ENCODE data around the gene ADGRL2. TPM values are rescaled to one million over a fixed set of nuclear protein-coding genes. Genes with fewer than 3 reads are reported as not detected.

ADGRL2 gene
- total RNA-seq, 5 donors from 2014 or later (not counting 1 experiment from before 2014, with no cell fraction given), result 0.20 to 0.70 (median 0.55) TPM; not detected in 2

DNA sequence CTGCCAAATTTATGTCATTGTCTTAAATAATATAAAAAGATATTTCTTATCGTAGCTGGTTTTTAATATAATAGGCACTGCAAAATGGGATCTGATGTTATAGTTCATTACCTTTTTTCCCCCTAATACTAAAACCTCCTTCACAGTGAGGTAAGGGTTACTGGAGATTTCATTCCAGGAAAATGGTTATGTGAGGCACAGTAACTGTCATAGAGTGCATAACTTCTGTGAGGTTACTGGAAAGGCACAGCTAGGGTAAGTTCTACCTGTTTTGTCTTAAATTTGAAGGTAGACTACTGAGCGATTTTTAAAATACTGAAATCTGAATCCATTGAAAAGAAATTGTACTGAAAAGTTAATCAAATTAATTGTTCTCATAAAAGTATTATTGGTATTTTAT is 13.0 kb downstream of the ADGRL2 start:
- no peaks in the 10 kb centered on the region for H3K36me3 Mint-ChIP-seq
- WGBS (ENCODE audit: insufficient coverage), result no CpG with 5 or more reads among the region's 2 CpGs
- no peaks in the 10 kb centered on the region for H3K4me1 ChIP-seq (ENCODE audit: control insufficient read depth in 1 of 2, extremely low read depth in 1 of 2, insufficient read depth in 2 of 2, low read length in 2 of 2)

DNA sequence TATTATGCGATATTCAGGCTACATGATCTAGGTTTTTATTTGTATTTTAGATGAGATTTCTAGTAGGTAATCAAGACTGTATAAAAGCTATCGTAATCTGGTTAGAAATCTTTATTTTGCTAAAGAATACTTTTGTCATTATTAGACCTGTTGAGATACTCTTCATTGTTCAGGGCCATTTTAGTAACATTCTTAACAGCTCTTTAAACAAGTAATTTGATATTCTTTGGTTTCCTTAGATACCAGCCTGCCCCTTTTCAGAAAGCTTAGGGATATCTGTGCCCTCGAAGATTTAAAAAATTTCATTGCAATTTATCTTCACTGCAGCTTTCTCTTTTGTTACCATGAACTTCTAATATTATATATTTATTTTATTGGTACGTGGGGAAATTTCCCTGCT is 18.9 kb downstream of the ADGRL2 start:
- Histone ChIP-seq H3K4me1 (ENCODE audit: control insufficient read depth in 1 of 2, extremely low read depth in 1 of 2, insufficient read depth in 2 of 2, low read length in 2 of 2) (no peaks in the 10 kb centered on the region), H3K9me3 (no peaks in the 10 kb centered on the region), H3K27me3 (replicated peaks in 1 of 2; ENCODE audit: control insufficient read depth in 2 of 2, extremely low read depth in 1 of 2, insufficient read depth in 2 of 2, low read length in 1 of 2) (no peaks in the 10 kb centered on the region), H3K27ac (ENCODE audit: low read length) (no peak overlapping the region), H3K4me3 (ENCODE audit: control insufficient read depth in 1 of 2, extremely low read depth in 1 of 2, low read length in 1 of 2) (no peak overlapping the region), H3K36me3 (ENCODE audit: control insufficient read depth in 2 of 2, extremely low read depth in 1 of 2, insufficient read depth in 1 of 2, low read length in 1 of 2) (no peaks in the 10 kb centered on the region)
- Mint-ChIP-seq H3K27ac (no peak overlapping the region), H3K36me3 (no peaks in the 10 kb centered on the region), H3K27me3 (no peaks in the 10 kb centered on the region), H3K9me3 (peaks cover 0 to 2% (median 0%) of the 10 kb centered on the region in 3 donors), H3K4me3 (no peak overlapping the region), H3K4me1 (no peaks in the 10 kb centered on the region)
- DNase-seq, result no peak
- no peak for ATAC-seq (replicated peaks in 1 of 4)
- ChIA-PET POLR2A (interaction anchor here in 1 of 2 donors (0.7 kb wide), 1 partner anchor 551 kb away, joined by 3 read pairs; no protein-coding TSS in a partner anchor), CTCF (no interaction called here)
- WGBS (ENCODE audit: insufficient coverage), result no CpG with 5 or more reads among the region's 4 CpGs

More for the DNA sequence above, 13.0 kb downstream of the ADGRL2 start:
- peaks cover 0 to 3% of the 10 kb centered on the region in 2 experiments for H3K27me3 ChIP-seq (replicated peaks in 1 of 2; ENCODE audit: control insufficient read depth in 2 of 2, extremely low read depth in 1 of 2, insufficient read depth in 2 of 2, low read length in 1 of 2)
- DNase-seq, result no peak
- ChIA-PET CTCF (no interaction called here), POLR2A (no interaction called here)
- H3K27ac ChIP-seq (ENCODE audit: low read length), result no peak overlapping the region
- no peaks in the 10 kb centered on the region for H3K36me3 ChIP-seq (ENCODE audit: control insufficient read depth in 2 of 2, extremely low read depth in 1 of 2, insufficient read depth in 1 of 2, low read length in 1 of 2)
- ATAC-seq (replicated peaks in 1 of 4), result no peak
- no peaks in the 10 kb centered on the region for H3K4me1 Mint-ChIP-seq
- no peak overlapping the region for H3K4me3 Mint-ChIP-seq
- no peak overlapping the region for H3K4me3 ChIP-seq (ENCODE audit: control insufficient read depth in 1 of 2, extremely low read depth in 1 of 2, low read length in 1 of 2)
- H3K9me3 ChIP-seq, result no peaks in the 10 kb centered on the region
- no peak overlapping the region for H3K27ac Mint-ChIP-seq
- no peaks in the 10 kb centered on the region for H3K27me3 Mint-ChIP-seq
- no peaks in the 10 kb centered on the region for H3K9me3 Mint-ChIP-seq

DNA sequence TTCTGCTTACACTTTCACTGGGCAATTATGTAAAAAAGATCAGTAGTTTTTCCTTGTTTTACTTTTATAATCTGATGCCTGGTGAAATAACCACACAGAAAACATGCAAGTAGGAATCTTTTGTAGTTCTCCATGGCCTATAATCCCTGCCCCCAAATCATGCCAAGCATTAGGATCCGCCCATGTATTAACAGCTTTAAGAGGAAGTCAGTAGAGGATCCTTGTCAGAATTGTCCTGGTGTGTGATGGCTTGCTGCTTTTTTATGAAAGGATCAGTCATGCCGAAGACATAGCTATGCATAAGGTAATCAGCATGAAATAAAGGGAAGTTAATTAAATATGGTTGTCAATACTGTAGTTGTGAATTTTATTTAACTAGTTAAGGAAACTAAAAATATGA is 20.0 kb downstream of the ADGRL2 start:
- Histone ChIP-seq H3K9me3 (no peaks in the 10 kb centered on the region), H3K27me3 (replicated peaks in 1 of 2; ENCODE audit: control insufficient read depth in 2 of 2, extremely low read depth in 1 of 2, insufficient read depth in 2 of 2, low read length in 1 of 2) (no peaks in the 10 kb centered on the region), H3K36me3 (ENCODE audit: control insufficient read depth in 2 of 2, extremely low read depth in 1 of 2, insufficient read depth in 1 of 2, low read length in 1 of 2) (no peaks in the 10 kb centered on the region), H3K4me3 (ENCODE audit: control insufficient read depth in 1 of 2, extremely low read depth in 1 of 2, low read length in 1 of 2) (no peak overlapping the region), H3K27ac (ENCODE audit: low read length) (no peak overlapping the region), H3K4me1 (ENCODE audit: control insufficient read depth in 1 of 2, extremely low read depth in 1 of 2, insufficient read depth in 2 of 2, low read length in 2 of 2) (no peaks in the 10 kb centered on the region)
- Mint-ChIP-seq H3K4me3 (no peak overlapping the region), H3K27ac (no peak overlapping the region), H3K9me3 (peaks cover 0 to 4% (median 3%) of the 10 kb centered on the region in 3 donors), H3K27me3 (no peaks in the 10 kb centered on the region), H3K36me3 (no peaks in the 10 kb centered on the region), H3K4me1 (no peaks in the 10 kb centered on the region)
- ChIA-PET POLR2A (no interaction called here), CTCF (no interaction called here)
- no peak for DNase-seq
- WGBS (ENCODE audit: insufficient coverage), result no CpG with 5 or more reads among the region's 2 CpGs
- ATAC-seq (replicated peaks in 1 of 4), result no peak

DNA sequence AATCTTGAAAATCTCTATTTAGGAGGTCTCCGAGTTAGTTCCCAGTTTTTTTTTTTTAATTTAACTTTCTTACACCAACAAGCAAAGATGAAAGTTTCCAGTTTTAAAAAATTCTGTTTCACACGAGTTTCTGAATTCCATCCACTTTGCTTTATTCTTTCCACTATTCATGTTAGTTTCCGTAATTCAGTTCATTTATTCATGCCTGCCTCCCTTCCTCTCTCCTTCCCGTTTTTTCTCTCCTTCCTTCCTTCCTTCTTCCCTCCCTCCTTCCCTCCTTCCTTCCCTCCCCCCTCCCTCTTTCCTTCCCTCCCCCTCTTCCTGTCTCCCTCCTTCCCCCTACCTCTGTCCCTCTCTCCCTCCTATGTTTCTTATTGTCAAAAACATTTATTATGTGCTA is 22.3 kb downstream of the ADGRL2 start:
- POLR2A ChIA-PET, result no interaction called here
- Histone ChIP-seq H3K27ac (ENCODE audit: low read length) (no peak overlapping the region), H3K9me3 (no peaks in the 10 kb centered on the region), H3K27me3 (replicated peaks in 1 of 2; ENCODE audit: control insufficient read depth in 2 of 2, extremely low read depth in 1 of 2, insufficient read depth in 2 of 2, low read length in 1 of 2) (no peaks in the 10 kb centered on the region), H3K36me3 (ENCODE audit: control insufficient read depth in 2 of 2, extremely low read depth in 1 of 2, insufficient read depth in 1 of 2, low read length in 1 of 2) (no peaks in the 10 kb centered on the region), H3K4me3 (ENCODE audit: control insufficient read depth in 1 of 2, extremely low read depth in 1 of 2, low read length in 1 of 2) (no peak overlapping the region), H3K4me1 (ENCODE audit: control insufficient read depth in 1 of 2, extremely low read depth in 1 of 2, insufficient read depth in 2 of 2, low read length in 2 of 2) (no peaks in the 10 kb centered on the region)
- CTCF ChIA-PET, result no interaction called here
- no peak overlapping the region for H3K4me3 Mint-ChIP-seq
- no peaks in the 10 kb centered on the region for H3K27me3 Mint-ChIP-seq
- H3K36me3 Mint-ChIP-seq, result no peaks in the 10 kb centered on the region
- H3K4me1 Mint-ChIP-seq, result no peaks in the 10 kb centered on the region
- H3K9me3 Mint-ChIP-seq, result peaks cover 0 to 4% (median 3%) of the 10 kb centered on the region in 3 donors
- 75% methylated on average over 3 of the region's 4 CpGs for WGBS (ENCODE audit: insufficient coverage)
- no peak for ATAC-seq (replicated peaks in 1 of 4)
- no peak for DNase-seq
- no peak overlapping the region for H3K27ac Mint-ChIP-seq

DNA sequence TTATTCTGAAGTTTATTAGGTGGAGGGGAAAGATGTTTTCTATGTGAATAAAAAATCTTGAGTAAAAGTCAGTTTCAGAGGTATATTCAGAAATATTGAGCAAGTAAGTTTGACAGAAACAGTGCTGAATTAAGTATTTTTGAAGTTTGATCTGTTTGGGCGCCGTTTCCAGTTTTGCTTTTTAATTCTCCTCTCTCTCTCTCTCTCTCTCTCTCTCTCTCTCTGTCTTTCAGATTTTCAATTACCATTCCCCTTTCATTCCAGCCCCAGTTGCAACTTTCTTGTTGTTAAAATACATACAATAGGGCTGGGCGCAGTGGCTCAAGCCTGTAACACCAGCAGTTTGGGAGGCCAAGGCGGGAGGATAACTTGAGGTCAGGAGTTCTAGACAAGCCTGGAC is 24.0 kb downstream of the ADGRL2 start:
- Mint-ChIP-seq H3K27ac (no peak overlapping the region), H3K36me3 (no peaks in the 10 kb centered on the region), H3K4me1 (no peaks in the 10 kb centered on the region), H3K4me3 (no peak overlapping the region), H3K9me3 (peaks cover 0 to 3% (median 2%) of the 10 kb centered on the region in 3 donors), H3K27me3 (no peaks in the 10 kb centered on the region)
- no peaks in the 10 kb centered on the region for H3K9me3 ChIP-seq
- no CpG with 5 or more reads among the region's 4 CpGs for WGBS (ENCODE audit: insufficient coverage)
- DNase-seq (no peak), ATAC-seq (replicated peaks in 1 of 4) (no peak)
- CTCF ChIA-PET, result no interaction called here
- no peak overlapping the region for H3K27ac ChIP-seq (ENCODE audit: low read length)
- no peak overlapping the region for H3K4me3 ChIP-seq (ENCODE audit: control insufficient read depth in 1 of 2, extremely low read depth in 1 of 2, low read length in 1 of 2)
- no peaks in the 10 kb centered on the region for H3K4me1 ChIP-seq (ENCODE audit: control insufficient read depth in 1 of 2, extremely low read depth in 1 of 2, insufficient read depth in 2 of 2, low read length in 2 of 2)
- POLR2A ChIA-PET, result no interaction called here
- no peaks in the 10 kb centered on the region for H3K27me3 ChIP-seq (replicated peaks in 1 of 2; ENCODE audit: control insufficient read depth in 2 of 2, extremely low read depth in 1 of 2, insufficient read depth in 2 of 2, low read length in 1 of 2)
- no peaks in the 10 kb centered on the region for H3K36me3 ChIP-seq (ENCODE audit: control insufficient read depth in 2 of 2, extremely low read depth in 1 of 2, insufficient read depth in 1 of 2, low read length in 1 of 2)

DNA sequence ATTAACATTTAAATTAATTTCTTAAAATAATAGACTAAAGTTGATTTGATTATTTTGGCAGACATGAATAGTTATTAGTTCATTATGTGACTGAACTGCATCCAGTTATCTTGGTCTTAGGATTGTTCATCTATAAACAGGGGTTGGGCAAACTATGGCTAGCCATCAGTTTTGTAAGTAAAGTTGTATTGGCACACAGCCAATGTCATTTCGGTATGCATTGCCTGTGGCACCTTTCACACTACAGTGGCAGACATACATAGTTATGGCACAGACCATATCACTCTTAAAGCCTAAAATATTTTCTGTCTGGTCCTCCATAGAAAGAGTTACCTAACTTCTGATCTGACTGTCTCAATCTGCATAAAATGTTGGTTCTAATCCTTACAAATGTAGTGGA is 27.2 kb downstream of the ADGRL2 start:
- no peak overlapping the region for H3K4me3 Mint-ChIP-seq
- H3K36me3 Mint-ChIP-seq, result no peaks in the 10 kb centered on the region
- H3K4me1 Mint-ChIP-seq, result no peaks in the 10 kb centered on the region
- H3K36me3 ChIP-seq (ENCODE audit: control insufficient read depth in 2 of 2, extremely low read depth in 1 of 2, insufficient read depth in 1 of 2, low read length in 1 of 2), result no peaks in the 10 kb centered on the region
- CTCF ChIA-PET, result no interaction called here
- WGBS (ENCODE audit: insufficient coverage), result no CpG with 5 or more reads among the region's 1 CpG
- POLR2A ChIA-PET, result no interaction called here
- H3K27me3 ChIP-seq (replicated peaks in 1 of 2; ENCODE audit: control insufficient read depth in 2 of 2, extremely low read depth in 1 of 2, insufficient read depth in 2 of 2, low read length in 1 of 2), result no peaks in the 10 kb centered on the region
- H3K9me3 ChIP-seq, result no peaks in the 10 kb centered on the region
- peaks cover 0 to 7% (median 3%) of the 10 kb centered on the region in 3 donors for H3K9me3 Mint-ChIP-seq
- DNase-seq, result no peak
- H3K4me3 ChIP-seq (ENCODE audit: control insufficient read depth in 1 of 2, extremely low read depth in 1 of 2, low read length in 1 of 2), result no peak overlapping the region
- H3K4me1 ChIP-seq (ENCODE audit: control insufficient read depth in 1 of 2, extremely low read depth in 1 of 2, insufficient read depth in 2 of 2, low read length in 2 of 2), result no peaks in the 10 kb centered on the region
- no peaks in the 10 kb centered on the region for H3K27me3 Mint-ChIP-seq
- H3K27ac ChIP-seq (ENCODE audit: low read length), result no peak overlapping the region
- ATAC-seq (replicated peaks in 1 of 4), result no peak
- H3K27ac Mint-ChIP-seq, result no peak overlapping the region

DNA sequence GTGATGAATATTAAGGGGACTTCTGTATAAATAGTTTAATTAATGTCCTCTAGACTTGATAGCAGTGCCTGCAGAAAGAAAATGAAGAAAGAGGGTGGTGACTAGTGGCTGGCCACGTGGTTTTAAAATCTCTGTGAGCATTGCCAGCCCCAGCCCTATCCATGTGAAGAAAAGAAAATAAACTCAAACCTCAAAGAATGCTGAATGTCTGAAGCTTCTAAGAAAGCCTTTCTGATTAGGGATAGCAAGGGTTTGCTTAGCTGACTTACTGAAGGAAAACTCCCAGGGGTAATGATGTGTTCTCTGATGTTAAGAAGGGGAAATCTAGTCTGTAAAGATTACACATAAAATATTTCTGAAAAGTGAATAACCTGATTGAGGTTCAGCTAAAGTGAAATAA is 31.8 kb downstream of the ADGRL2 start:
- Mint-ChIP-seq H3K36me3 (no peaks in the 10 kb centered on the region), H3K9me3 (peaks cover 0 to 6% (median 0%) of the 10 kb centered on the region in 3 donors), H3K27me3 (no peaks in the 10 kb centered on the region), H3K4me3 (no peak overlapping the region), H3K27ac (no peak overlapping the region), H3K4me1 (no peaks in the 10 kb centered on the region)
- ChIA-PET CTCF (no interaction called here), POLR2A (no interaction called here)
- no peaks in the 10 kb centered on the region for H3K9me3 ChIP-seq
- H3K36me3 ChIP-seq (ENCODE audit: control insufficient read depth in 2 of 2, extremely low read depth in 1 of 2, insufficient read depth in 1 of 2, low read length in 1 of 2), result no peaks in the 10 kb centered on the region
- no peak overlapping the region for H3K4me3 ChIP-seq (ENCODE audit: control insufficient read depth in 1 of 2, extremely low read depth in 1 of 2, low read length in 1 of 2)
- no peaks in the 10 kb centered on the region for H3K4me1 ChIP-seq (ENCODE audit: control insufficient read depth in 1 of 2, extremely low read depth in 1 of 2, insufficient read depth in 2 of 2, low read length in 2 of 2)
- no peak for ATAC-seq (replicated peaks in 1 of 4)
- no peak for DNase-seq
- no CpG with 5 or more reads among the region's 1 CpG for WGBS (ENCODE audit: insufficient coverage)
- no peak overlapping the region for H3K27ac ChIP-seq (ENCODE audit: low read length)
- peaks cover 0 to 4% of the 10 kb centered on the region in 2 experiments for H3K27me3 ChIP-seq (replicated peaks in 1 of 2; ENCODE audit: control insufficient read depth in 2 of 2, extremely low read depth in 1 of 2, insufficient read depth in 2 of 2, low read length in 1 of 2)

Data from T-cell (primary cell).